Measurements from ENCODE around the gene PEMT. TPM values are rescaled to one million over a fixed set of nuclear protein-coding genes. Genes with fewer than 3 reads are reported as not detected.
A peak's percentile ranks its signal among the peaks of the same experiment; 100 is the strongest.

PEMT gene
- total and polyA plus RNA-seq, 9 of the 15 experiments (the other 6 are each of a cell fraction or from before 2014, with no cell fraction given) = 1.4 to 36.4 (median 13.6) TPM

- TF ChIP-seq PKNOX1 (IDR thresholded peaks at IDR 0.05) (peak; percentile 63), NFIX (CRISPR knock-in tag; IDR thresholded peaks at IDR 0.05; ENCODE audit: low read depth) (no peak), ZNF586 (CRISPR knock-in tag; conservative IDR thresholded peaks at IDR 0.05) (no peak), ARHGAP35 (IDR thresholded peaks at IDR 0.05; ENCODE audit: partially characterized antibody) (no peak), TFE3 (CRISPR knock-in tag; IDR thresholded peaks at IDR 0.05) (peak; percentile 28; the same call in 1 of the 2 replicates), ZBTB26 (CRISPR knock-in tag; IDR thresholded peaks at IDR 0.05) (no peak), MGA (IDR thresholded peaks at IDR 0.05) (peak; percentile 54), YY1 (IDR thresholded peaks at IDR 0.05; ENCODE audit: borderline replicate concordance in 1 of 3, control insufficient read depth in 1 of 3, extremely low read depth in 1 of 3, insufficient read depth in 3 of 3, insufficient read length in 1 of 3, insufficient replicate concordance in 2 of 3, low read depth in 1 of 3, low read length in 2 of 3) (no peak), POLR3A (IDR thresholded peaks at IDR 0.05; ENCODE audit: borderline replicate concordance, extremely low read depth, insufficient read depth, insufficient read length) (no peak), NR2C2 (CRISPR knock-in tag; IDR thresholded peaks at IDR 0.05) (no peak), NR2C2 (tag; IDR thresholded peaks at IDR 0.05) (peak; percentile 45; the same call in 1 of the 2 replicates), TBL1XR1 (IDR thresholded peaks at IDR 0.05; ENCODE audit: low read length in 2 of 2) (no peak)
Measured at GRCh38 chr17:17605729-17606088, 14.2 kb upstream of the PEMT start (continued).

All from K562 (cell line).